COLO668 (cell line): ENCODE measurements around the gene MAPK1IP1L.
"Not testable (repeated sequence)": the region's sequence is repeated elsewhere in the genome, so short reads cannot be mapped to it uniquely, and the experiment has no call there.

Experiments
- DNase-seq: peaks from one replicate; lab custom pipeline; 2025; ENCODE audit not compliant: unreplicated experiment; lab: John Stamatoyannopoulos, UW

Gene MAPK1IP1L

DNA sequence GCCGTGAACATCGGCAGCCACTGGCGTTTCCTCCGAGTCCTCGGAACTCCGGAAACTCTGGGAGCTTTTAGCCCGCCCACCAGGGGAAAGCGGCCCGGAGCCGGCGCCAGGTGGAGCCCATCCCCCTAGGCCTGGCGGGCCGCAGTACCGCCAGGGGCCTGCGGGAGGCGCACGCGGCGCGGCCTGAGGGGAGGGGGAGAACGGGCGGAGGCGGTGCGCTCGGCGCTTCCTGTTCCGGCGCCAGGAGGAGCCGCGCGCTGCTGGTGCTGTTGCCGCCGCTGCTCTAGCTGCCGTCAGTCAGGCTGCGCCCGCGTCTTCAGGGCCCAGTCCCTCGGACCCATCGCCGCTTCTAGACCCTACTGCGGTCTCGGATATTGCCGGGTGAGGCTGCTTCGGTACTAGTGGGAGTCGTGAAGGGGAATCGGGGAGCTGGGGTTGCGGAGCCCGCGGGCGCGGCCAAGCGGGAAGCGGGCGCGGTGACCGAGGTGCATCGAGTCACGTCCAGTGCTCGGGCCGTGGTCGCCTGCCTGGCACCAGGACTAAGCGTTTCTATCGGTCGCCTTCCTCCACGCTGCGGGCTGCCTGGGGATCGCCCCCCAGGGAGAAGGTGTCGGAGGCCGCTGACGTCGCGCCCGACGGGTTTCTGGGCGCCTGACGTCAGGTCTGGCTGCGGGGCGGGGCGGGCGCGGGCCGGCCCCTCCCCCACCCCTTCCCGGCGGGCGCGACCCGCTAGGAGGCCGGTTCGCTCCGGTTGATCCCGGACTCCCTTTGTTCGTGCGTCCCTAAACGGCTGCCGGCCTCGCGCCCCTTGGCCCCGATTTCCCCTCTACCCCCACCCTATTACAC lies at the start of gene MAPK1IP1L:
TSS of gene MAPK1IP1L (plus strand) at position 225 of the 846 bp plus-strand sequence. CDS start 10,037 bp downstream, outside the sequence.
- DNase-seq: peak; percentile 96

DNA sequence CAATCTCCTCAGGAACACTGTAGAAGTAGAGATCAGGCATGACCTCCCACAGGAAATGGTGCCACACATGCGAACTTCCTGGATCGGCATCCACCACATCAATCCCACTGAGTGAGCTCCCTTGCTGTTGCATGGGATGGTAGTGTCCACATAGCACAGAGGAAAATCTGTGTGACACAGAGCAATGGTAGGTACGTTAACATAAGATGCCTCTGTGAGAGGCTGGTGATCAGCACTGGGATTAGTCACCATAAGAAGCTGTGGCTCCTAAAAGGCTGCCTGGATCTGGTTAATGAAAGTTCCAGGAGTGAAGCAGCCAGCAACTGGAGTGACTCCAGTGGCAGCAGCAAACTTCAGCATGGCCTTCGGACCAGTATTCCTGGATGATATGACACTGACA lies 46.4 kb upstream of the MAPK1IP1L start:
- DNase-seq: no peak

DNA sequence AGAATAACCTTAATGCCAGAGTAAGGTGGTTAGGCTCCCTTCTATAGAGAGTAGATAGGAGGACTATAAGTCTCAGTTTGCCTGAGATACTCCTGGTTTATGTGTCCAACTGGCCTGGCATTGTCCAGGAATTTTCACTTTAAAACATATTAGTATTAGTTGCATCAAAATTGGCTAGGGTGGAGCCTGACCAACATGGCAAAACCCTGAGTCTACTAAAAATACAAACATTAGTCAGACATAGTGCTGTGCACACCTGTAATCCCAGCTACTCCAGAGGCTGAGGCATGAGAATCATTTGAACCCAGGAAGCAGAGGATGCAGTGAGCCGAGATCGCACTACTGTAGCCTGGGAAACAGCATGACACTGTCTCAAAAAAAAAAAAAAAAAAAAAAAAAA lies 36.4 kb upstream of the MAPK1IP1L start:
- DNase-seq: no peak

- DNase-seq: no peak
Observed at GRCh38 chr14:55019968-55020554, 31.4 kb upstream of the MAPK1IP1L start.

DNA sequence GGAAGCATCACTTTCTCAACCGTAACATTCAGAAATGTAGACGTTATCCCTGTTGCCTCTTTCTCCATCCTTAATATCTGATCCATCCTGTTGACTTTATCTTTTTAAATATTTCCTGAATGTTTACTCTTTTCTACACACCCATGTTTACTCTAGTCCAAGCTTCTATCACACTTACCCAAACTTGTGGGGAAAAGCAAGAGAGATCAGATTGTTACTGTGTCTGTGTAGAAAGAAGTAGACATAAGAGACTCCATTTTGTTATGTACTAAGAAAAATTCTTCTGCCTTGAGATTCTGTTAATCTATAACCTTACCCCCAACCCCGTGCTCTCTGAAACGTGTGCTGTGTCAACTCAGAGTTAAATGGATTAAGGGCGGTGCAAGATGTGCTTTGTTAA lies 27.1 kb upstream of the MAPK1IP1L start:
- DNase-seq: not testable (repeated sequence)

DNA sequence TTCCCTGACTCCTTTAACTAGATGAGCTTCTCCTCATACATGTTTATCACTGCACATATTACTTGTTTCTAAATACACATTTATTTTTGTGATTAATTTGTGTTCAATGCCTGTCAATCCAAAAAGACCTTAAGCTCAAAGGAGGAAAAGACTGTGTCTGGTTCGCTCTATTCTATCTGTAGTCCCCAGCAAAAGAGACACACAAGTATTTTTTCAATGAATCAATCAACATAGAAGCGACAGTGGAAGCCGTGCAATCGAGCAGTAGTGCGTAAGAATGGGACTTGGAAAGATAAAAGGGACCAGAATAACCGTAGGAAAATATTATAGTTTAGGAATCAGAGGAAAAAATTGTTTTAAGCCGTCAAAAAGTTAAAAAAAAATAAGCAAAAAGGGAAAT lies 25.5 kb upstream of the MAPK1IP1L start:
- DNase-seq: no peak

DNA sequence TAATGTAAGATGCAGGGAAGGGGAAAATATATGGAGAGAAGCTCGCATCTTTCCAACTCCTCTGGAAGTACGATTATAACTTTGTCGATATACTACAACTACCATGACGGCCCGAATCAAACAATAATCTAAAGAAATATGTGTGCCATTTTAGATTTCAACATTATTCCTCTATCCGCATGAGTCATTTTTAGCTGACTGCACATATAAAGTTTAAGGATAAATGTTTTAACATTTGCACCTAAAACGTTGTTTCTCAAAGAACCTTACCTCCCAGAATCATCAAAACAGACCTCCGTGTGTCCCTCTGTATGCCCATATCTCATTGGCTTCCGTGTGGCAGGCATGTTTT lies 25.0 kb upstream of the MAPK1IP1L start:
- no peak for DNase-seq

- peak; percentile 98 for DNase-seq
Observed at GRCh38 chr14:55026793-55027561, 24.5 kb upstream of the MAPK1IP1L start, which contains the start of the genes SOCS4 and WDHD1. SOCS4 (plus strand) TSS chr14:55027236; CDS start chr14:55043042, 15,806 bp downstream. WDHD1 (minus strand) TSS chr14:55027099; CDS start chr14:55026787, 312 bp downstream.

DNA sequence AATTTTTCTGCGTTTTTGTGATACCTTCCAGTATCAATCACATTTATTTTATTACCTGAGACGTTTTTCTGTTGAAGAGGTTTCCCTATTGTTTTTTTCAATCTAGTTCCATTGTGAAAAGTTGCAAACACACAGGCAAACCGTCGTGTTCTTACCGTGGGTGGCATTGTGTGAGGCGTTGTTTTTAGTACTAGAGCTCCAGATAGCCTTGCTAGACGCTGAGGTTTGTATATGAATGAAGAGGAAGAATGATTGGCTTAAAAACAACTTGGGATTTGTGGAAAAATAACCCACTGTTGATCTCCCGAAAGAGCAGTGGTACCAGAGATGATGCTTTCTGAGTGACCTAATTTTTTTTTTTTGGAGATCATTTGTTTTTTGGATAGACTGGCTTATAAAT lies 23.4 kb upstream of the MAPK1IP1L start:
- no peak for DNase-seq

GRCh38 chr14:55028476-55028875 lies 23.0 kb upstream of the MAPK1IP1L start:
- DNase-seq: no peak

- DNase-seq: no peak
Observed at GRCh38 chr14:55031190-55031589, 20.3 kb upstream of the MAPK1IP1L start.

- DNase-seq: not testable (repeated sequence)
Observed at GRCh38 chr14:55037995-55038394, 13.5 kb upstream of the MAPK1IP1L start.

DNA sequence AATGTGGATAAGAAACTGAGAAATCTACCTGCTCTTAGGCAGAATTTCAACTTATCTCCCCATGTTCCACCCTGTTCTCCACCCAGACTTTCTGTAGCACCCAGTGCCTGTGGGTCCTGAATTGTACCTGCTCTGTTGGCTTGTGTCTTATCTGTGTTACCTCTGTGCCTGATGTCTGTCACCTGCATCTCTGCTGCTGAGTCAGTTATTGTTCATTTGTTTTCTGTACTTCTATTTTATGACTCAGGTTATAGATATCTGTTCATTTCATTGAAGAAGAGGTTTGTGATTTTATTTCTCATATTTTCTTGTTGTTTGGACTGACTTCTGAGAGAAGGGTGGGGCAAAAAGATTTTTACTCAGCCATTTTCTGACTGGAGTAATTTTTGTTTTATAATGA lies 12.7 kb upstream of the MAPK1IP1L start:
- DNase-seq: no peak

DNA sequence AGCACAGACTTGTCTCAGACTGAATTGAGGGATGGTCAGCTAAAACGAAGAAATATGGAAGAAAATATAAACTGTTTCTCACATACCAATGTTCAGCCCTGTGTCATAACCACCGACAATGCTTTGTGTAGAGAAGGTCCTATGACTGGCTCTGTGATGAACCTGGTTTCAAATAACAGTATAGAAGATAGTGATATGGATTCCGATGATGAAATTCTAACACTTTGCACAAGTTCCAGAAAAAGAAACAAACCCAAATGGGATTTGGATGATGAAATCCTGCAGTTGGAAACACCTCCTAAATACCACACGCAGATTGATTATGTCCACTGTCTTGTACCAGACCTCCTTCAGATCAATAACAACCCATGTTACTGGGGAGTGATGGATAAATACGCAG lies 7.9 kb upstream of the MAPK1IP1L start:
- no peak for DNase-seq

GRCh38 chr14:55045087-55045486 lies 6.4 kb upstream of the MAPK1IP1L start:
- no peak for DNase-seq

- no peak for DNase-seq
Observed at GRCh38 chr14:55047301-55048053, 4.0 kb upstream of the MAPK1IP1L start.

DNA sequence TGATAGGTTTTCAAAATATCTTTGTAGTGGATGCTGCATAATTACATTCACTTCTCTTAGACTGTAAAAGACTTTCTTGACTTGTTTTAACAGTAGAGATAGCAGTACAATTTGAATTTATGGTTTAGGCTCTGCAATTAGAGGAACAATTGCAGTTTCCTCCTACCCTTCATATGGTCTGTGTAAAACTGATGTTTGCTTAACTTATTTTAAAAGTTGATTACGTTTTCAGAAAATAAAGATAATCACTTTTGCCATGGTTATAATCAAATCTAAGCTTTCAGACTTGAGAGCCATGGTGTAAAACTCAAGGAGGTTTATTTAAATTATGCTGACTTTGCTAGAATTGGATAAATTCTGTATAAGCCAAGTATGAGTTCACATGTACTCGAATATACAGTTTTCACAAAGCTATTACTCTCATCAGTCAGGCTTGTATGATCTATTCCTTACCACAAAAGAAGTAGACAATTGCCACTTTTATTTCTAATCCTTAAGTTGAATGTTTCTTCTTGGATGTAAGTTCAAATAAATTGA lies 2.5 kb upstream of the MAPK1IP1L start:
- no peak for DNase-seq

- no peak for DNase-seq
Observed at GRCh38 chr14:55051165-55051422, 353 bp upstream of the MAPK1IP1L start.

- no peak for DNase-seq
Observed at GRCh38 chr14:55052269-55052930, 953 bp downstream of the MAPK1IP1L start.

- DNase-seq: no peak
Observed at GRCh38 chr14:55053018-55053417, 1.6 kb downstream of the MAPK1IP1L start.
